ENCODE data around the gene PLEKHM3. TPM values are rescaled to one million over a fixed set of nuclear protein-coding genes. Genes with fewer than 3 reads are reported as not detected.

Gene PLEKHM3
- total RNA-seq, 1 experiment from 2014 or later: 9.3 TPM

DNA sequence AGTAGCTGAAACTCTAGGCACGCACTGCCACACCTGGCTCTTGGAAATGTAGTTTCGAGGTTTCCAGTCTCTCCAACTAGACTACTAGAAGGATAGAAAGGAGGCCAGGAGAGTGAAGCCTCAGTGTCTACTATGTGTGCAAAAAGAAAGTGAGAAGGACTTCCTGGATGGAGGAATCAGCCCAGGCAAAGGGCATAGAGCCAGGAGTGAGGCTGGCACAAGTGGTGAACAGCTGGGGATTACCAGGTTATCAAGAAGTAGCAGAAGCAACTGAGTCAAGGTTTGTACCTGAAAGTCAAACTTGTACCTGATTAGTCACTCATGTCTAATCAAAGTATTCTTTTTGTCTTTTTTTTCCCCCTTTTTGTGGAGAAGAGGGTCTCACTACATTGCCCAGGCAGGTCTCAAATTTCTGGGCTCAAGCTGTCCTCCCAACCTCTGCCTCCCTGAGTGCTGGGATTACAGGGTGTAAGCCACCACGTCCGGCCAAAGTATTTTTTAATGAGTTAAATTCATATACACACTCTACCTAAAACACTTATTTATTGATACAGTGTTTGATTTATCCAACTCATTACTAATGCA is 246.9 kb downstream of the PLEKHM3 start:
- Mint-ChIP-seq H3K27ac (ENCODE audit: unreplicated experiment) (no peak overlapping the region), H3K9me3 (ENCODE audit: unreplicated experiment) (no peaks in the 10 kb centered on the region), H3K4me3 (ENCODE audit: unreplicated experiment) (no peak overlapping the region), H3K4me1 (ENCODE audit: low read depth, unreplicated experiment) (peaks cover 40% of the 10 kb centered on the region), H3K27me3 (ENCODE audit: insufficient read depth, unreplicated experiment) (no peaks in the 10 kb centered on the region), H3K36me3 (ENCODE audit: insufficient read depth, unreplicated experiment) (no peaks in the 10 kb centered on the region)
- no peaks in the 10 kb centered on the region for H3K27me3 ChIP-seq (replicated peaks; ENCODE audit: control insufficient read depth, insufficient read depth, low read length)
- no peak for DNase-seq
- TF ChIP-seq, protein P1, sequence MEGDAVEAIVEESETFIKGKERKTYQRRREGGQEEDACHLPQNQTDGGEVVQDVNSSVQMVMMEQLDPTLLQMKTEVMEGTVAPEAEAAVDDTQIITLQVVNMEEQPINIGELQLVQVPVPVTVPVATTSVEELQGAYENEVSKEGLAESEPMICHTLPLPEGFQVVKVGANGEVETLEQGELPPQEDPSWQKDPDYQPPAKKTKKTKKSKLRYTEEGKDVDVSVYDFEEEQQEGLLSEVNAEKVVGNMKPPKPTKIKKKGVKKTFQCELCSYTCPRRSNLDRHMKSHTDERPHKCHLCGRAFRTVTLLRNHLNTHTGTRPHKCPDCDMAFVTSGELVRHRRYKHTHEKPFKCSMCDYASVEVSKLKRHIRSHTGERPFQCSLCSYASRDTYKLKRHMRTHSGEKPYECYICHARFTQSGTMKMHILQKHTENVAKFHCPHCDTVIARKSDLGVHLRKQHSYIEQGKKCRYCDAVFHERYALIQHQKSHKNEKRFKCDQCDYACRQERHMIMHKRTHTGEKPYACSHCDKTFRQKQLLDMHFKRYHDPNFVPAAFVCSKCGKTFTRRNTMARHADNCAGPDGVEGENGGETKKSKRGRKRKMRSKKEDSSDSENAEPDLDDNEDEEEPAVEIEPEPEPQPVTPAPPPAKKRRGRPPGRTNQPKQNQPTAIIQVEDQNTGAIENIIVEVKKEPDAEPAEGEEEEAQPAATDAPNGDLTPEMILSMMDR (IDR thresholded peaks at IDR 0.05; ENCODE audit: insufficient read depth in 1 of 2, low read depth in 1 of 2, low read length in 1 of 2, severe bottlenecking in 1 of 2, unreplicated experiment in 1 of 2): no peak
- H3K4me3 ChIP-seq (ENCODE audit: low read depth, low read length): no peak overlapping the region
- no peaks in the 10 kb centered on the region for H3K36me3 ChIP-seq (ENCODE audit: control insufficient read depth, insufficient read depth, low read length)
- intact Hi-C loops (cut with micrococcal nuclease; ENCODE audit: unreplicated experiment): no loop called here
- BruUV-seq (replicated peaks): no TSS peak
- no peaks in the 10 kb centered on the region for H3K9me3 ChIP-seq
- ChIA-PET POLR2A (no interaction called here), CTCF (no interaction called here)
- H3K4me1 ChIP-seq: peaks cover 55% of the 10 kb centered on the region

DNA sequence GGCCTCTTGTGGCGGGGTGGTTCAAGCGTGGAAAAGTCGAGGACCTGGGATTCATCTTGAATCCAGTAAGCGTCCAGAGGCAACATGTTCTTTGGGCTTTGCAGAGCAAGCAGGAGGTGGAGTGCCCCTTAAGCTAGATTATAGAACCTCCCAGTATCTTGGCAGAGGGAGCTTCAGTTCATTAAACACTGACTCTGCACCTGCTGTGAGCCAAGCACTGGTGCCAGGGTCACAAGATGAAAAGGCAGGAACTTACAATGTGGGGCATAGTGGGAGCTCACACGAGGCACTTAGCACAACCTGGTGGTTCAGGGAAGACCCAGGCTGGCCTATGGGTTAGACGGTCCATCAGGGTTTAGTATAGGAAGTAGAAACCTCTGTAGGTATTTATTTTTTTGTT is 248.2 kb downstream of the PLEKHM3 start:
- Mint-ChIP-seq H3K27me3 (ENCODE audit: insufficient read depth, unreplicated experiment) (no peaks in the 10 kb centered on the region), H3K36me3 (ENCODE audit: insufficient read depth, unreplicated experiment) (no peaks in the 10 kb centered on the region), H3K4me1 (ENCODE audit: low read depth, unreplicated experiment) (peaks cover 38% of the 10 kb centered on the region), H3K4me3 (ENCODE audit: unreplicated experiment) (no peak overlapping the region), H3K27ac (ENCODE audit: unreplicated experiment) (no peak overlapping the region), H3K9me3 (ENCODE audit: unreplicated experiment) (no peaks in the 10 kb centered on the region)
- CTCF ChIA-PET: interaction anchor here (0.9 kb wide), 1 partner anchor 15 kb away, joined by 3 read pairs; no protein-coding TSS in a partner anchor
- peaks cover 52% of the 10 kb centered on the region for H3K4me1 ChIP-seq
- POLR2A ChIA-PET: no interaction called here
- no peaks in the 10 kb centered on the region for H3K27me3 ChIP-seq (replicated peaks; ENCODE audit: control insufficient read depth, insufficient read depth, low read length)
- TF ChIP-seq, protein P1 (IDR thresholded peaks at IDR 0.05; ENCODE audit: insufficient read depth in 1 of 2, low read depth in 1 of 2, low read length in 1 of 2, severe bottlenecking in 1 of 2, unreplicated experiment in 1 of 2): no peak
- H3K9me3 ChIP-seq: no peaks in the 10 kb centered on the region
- no peak for DNase-seq
- H3K4me3 ChIP-seq (ENCODE audit: low read depth, low read length): no peak overlapping the region
- BruUV-seq (replicated peaks): no TSS peak
- intact Hi-C loops (cut with micrococcal nuclease; ENCODE audit: unreplicated experiment): no loop called here
- H3K36me3 ChIP-seq (ENCODE audit: control insufficient read depth, insufficient read depth, low read length): no peaks in the 10 kb centered on the region

DNA sequence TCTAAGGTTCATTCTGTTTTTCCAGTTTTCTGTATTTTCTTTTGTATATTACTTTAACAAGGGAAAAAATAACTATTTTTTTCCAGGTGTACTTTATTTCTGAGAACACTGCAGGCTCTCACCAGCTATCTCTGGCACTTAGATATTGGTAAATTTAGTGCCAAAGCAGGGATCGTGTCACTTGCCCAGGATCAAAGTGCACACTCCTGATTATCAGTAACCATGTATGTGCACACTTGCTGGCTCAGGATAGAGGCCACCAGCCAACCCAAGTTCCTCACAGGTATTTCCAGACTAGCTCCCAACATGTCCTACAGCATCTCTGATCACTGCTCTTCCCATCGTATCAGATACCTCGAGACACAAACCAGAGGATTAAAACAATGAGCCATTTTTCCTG is 249.9 kb downstream of the PLEKHM3 start:
- Histone ChIP-seq H3K4me1 (peaks cover 52% of the 10 kb centered on the region), H3K27me3 (replicated peaks; ENCODE audit: control insufficient read depth, insufficient read depth, low read length) (no peaks in the 10 kb centered on the region), H3K36me3 (ENCODE audit: control insufficient read depth, insufficient read depth, low read length) (no peaks in the 10 kb centered on the region), H3K9me3 (no peaks in the 10 kb centered on the region), H3K4me3 (ENCODE audit: low read depth, low read length) (no peak overlapping the region)
- CTCF ChIA-PET: no interaction called here
- H3K9me3 Mint-ChIP-seq (ENCODE audit: unreplicated experiment): no peaks in the 10 kb centered on the region
- intact Hi-C loops (cut with micrococcal nuclease; ENCODE audit: unreplicated experiment): no loop called here
- H3K27me3 Mint-ChIP-seq (ENCODE audit: insufficient read depth, unreplicated experiment): no peaks in the 10 kb centered on the region
- TF ChIP-seq, protein P1 (IDR thresholded peaks at IDR 0.05; ENCODE audit: insufficient read depth in 1 of 2, low read depth in 1 of 2, low read length in 1 of 2, severe bottlenecking in 1 of 2, unreplicated experiment in 1 of 2): no peak
- DNase-seq: no peak
- POLR2A ChIA-PET: interaction anchor here (0.5 kb wide), 1 partner anchor 16 kb away, joined by 11 read pairs; no protein-coding TSS in a partner anchor
- H3K27ac Mint-ChIP-seq (ENCODE audit: unreplicated experiment): no peak overlapping the region
- H3K36me3 Mint-ChIP-seq (ENCODE audit: insufficient read depth, unreplicated experiment): peaks cover 10% of the 10 kb centered on the region
- no TSS peak for BruUV-seq (replicated peaks)
- H3K4me1 Mint-ChIP-seq (ENCODE audit: low read depth, unreplicated experiment): peaks cover 38% of the 10 kb centered on the region
- H3K4me3 Mint-ChIP-seq (ENCODE audit: unreplicated experiment): no peak overlapping the region
